Measurements from ENCODE around the gene GINS1. TPM values are rescaled to one million over a fixed set of nuclear protein-coding genes. Genes with fewer than 3 reads are reported as not detected.
A peak's percentile ranks its signal among the peaks of the same experiment; 100 is the strongest.

The GINS1 gene
- total RNA-seq, 1 experiment from 2014 or later, result 36.0 TPM

DNA sequence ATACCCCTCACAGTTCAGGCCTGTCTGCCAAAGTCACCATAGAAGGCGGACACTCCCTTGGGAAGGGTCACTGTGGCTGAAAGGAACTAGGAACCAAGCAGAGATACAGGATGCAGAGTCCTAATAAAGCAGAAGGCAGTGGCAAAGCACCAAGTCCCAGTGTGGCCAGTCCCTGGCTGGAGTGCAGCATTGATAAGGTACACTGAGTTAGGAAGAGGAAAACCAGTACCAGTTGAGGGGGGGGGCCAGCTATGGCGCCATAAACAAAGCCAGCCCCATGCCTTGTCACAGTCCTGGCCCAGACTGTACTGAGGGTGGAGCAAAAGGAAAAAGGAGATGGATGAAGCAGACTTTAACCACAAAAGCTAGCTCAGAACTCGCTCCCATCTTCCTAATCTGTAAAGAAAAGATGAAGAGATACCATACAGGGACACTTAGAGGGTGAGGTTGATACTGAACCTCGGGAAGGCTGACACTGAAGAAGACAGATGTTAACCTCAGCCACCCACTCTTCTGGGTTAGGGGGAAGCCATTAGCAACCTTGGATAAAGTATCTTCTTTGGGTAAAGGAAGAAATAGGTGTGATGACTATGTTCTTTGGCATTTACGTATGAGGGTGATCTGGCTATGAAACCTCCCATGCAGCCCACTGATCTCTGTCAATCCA, 24.6 kb upstream of the GINS1 start:
- CTCF ChIA-PET, result no interaction called here
- no TSS peak for BruUV-seq (replicated peaks)

DNA sequence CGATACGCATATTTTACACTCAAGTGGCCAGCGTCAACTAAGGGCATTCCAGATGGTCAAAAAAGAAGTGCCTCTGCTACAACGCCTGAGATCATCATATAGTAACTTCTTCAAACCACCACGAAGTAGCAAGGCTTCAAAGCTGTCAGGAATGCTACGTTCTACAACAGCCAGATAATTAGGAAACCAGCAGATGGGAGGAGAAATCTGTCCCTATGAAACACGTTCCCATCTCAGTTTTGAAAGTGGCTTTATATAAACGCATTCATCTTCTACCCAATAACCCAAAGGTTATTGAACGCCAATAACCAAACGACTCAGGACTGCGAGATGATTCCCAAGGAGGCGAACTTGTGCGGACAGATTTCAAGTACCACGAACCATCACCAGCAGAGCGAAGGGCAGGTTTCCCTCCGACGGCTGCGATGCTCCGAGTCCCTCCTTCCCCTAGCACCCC, 18.0 kb upstream of the GINS1 start:
- intact Hi-C loops (cut with micrococcal nuclease; ENCODE audit: unreplicated experiment) (loop anchor here (5.0 to 10.0 kb wide), 2 partner anchors 37 to 75 kb away; no protein-coding TSS in a partner anchor), in situ Hi-C loops (cut with HindIII; ENCODE audit: low pct_unique_long_range_greater_than_20kb, low sequenced_read_pairs) (no loop called here)
- TF ChIP-seq, protein P1, sequence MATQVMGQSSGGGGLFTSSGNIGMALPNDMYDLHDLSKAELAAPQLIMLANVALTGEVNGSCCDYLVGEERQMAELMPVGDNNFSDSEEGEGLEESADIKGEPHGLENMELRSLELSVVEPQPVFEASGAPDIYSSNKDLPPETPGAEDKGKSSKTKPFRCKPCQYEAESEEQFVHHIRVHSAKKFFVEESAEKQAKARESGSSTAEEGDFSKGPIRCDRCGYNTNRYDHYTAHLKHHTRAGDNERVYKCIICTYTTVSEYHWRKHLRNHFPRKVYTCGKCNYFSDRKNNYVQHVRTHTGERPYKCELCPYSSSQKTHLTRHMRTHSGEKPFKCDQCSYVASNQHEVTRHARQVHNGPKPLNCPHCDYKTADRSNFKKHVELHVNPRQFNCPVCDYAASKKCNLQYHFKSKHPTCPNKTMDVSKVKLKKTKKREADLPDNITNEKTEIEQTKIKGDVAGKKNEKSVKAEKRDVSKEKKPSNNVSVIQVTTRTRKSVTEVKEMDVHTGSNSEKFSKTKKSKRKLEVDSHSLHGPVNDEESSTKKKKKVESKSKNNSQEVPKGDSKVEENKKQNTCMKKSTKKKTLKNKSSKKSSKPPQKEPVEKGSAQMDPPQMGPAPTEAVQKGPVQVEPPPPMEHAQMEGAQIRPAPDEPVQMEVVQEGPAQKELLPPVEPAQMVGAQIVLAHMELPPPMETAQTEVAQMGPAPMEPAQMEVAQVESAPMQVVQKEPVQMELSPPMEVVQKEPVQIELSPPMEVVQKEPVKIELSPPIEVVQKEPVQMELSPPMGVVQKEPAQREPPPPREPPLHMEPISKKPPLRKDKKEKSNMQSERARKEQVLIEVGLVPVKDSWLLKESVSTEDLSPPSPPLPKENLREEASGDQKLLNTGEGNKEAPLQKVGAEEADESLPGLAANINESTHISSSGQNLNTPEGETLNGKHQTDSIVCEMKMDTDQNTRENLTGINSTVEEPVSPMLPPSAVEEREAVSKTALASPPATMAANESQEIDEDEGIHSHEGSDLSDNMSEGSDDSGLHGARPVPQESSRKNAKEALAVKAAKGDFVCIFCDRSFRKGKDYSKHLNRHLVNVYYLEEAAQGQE (IDR thresholded peaks at IDR 0.05; ENCODE audit: insufficient read depth in 1 of 2, low read depth in 2 of 2, low read length in 1 of 2), result no peak
- ATAC-seq, result peak; percentile 6
- no TSS peak for BruUV-seq (replicated peaks)
- peaks cover 19% of the 10 kb centered on the region for H3K4me1 ChIP-seq (ENCODE audit: control insufficient read depth, insufficient read depth, low read length)
- H3K9me3 ChIP-seq (ENCODE audit: control insufficient read depth, insufficient read depth, low read depth, low read length), result no peaks in the 10 kb centered on the region
- H3K4me3 ChIP-seq (ENCODE audit: low read depth in 2 of 2, low read length in 2 of 2), result peak overlapping the region; percentile 88 to 89
- CTCF ChIA-PET, result no interaction called here
- DNase-seq (ENCODE audit: low read depth, low spot score), result no peak
- POLR2A ChIA-PET, result no interaction called here
- no peaks in the 10 kb centered on the region for H3K27me3 ChIP-seq (ENCODE audit: control insufficient read depth, insufficient read depth, low read length)
- H3K27ac ChIP-seq (ENCODE audit: low read length), result peak overlapping the region; percentile 86
- peaks cover 2% of the 10 kb centered on the region; the same call in 1 of the 2 replicates for H3K36me3 ChIP-seq (ENCODE audit: control insufficient read depth, insufficient read depth, low read length)

More for the DNA sequence above, 24.6 kb upstream of the GINS1 start:
- in situ Hi-C loops (cut with HindIII; ENCODE audit: low pct_unique_long_range_greater_than_20kb, low sequenced_read_pairs) (no loop called here), intact Hi-C loops (cut with micrococcal nuclease; ENCODE audit: unreplicated experiment) (loop anchor here (10.0 kb wide), 1 partner anchor 68 kb away; no protein-coding TSS in a partner anchor)
- H3K4me1 ChIP-seq (ENCODE audit: control insufficient read depth, insufficient read depth, low read length), result no peaks in the 10 kb centered on the region; the same call in 1 of the 2 replicates
- no peak overlapping the region for H3K4me3 ChIP-seq (ENCODE audit: low read depth in 2 of 2, low read length in 2 of 2)
- DNase-seq (ENCODE audit: low read depth, low spot score), result no peak
- no peak overlapping the region for H3K27ac ChIP-seq (ENCODE audit: low read length)
- no peaks in the 10 kb centered on the region for H3K27me3 ChIP-seq (ENCODE audit: control insufficient read depth, insufficient read depth, low read length)
- no peak for TF ChIP-seq SIN3A (IDR thresholded peaks at IDR 0.05; ENCODE audit: borderline replicate concordance, insufficient read depth, low read depth, low read length)
- TF ChIP-seq, protein P1 (IDR thresholded peaks at IDR 0.05; ENCODE audit: insufficient read depth in 1 of 2, low read depth in 2 of 2, low read length in 1 of 2), result no peak
- TF ChIP-seq, protein P2, sequence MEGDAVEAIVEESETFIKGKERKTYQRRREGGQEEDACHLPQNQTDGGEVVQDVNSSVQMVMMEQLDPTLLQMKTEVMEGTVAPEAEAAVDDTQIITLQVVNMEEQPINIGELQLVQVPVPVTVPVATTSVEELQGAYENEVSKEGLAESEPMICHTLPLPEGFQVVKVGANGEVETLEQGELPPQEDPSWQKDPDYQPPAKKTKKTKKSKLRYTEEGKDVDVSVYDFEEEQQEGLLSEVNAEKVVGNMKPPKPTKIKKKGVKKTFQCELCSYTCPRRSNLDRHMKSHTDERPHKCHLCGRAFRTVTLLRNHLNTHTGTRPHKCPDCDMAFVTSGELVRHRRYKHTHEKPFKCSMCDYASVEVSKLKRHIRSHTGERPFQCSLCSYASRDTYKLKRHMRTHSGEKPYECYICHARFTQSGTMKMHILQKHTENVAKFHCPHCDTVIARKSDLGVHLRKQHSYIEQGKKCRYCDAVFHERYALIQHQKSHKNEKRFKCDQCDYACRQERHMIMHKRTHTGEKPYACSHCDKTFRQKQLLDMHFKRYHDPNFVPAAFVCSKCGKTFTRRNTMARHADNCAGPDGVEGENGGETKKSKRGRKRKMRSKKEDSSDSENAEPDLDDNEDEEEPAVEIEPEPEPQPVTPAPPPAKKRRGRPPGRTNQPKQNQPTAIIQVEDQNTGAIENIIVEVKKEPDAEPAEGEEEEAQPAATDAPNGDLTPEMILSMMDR (IDR thresholded peaks at IDR 0.05), result no peak
- TF ChIP-seq POLR2AphosphoS5 (IDR thresholded peaks at IDR 0.05; ENCODE audit: low read depth, low read length), result no peak
- no peak for TF ChIP-seq TCF7L2 (IDR thresholded peaks at IDR 0.05; ENCODE audit: low read depth, low read length)
- no peak for ATAC-seq
- POLR2A ChIA-PET, result no interaction called here
- H3K36me3 ChIP-seq (ENCODE audit: control insufficient read depth, insufficient read depth, low read length), result no peaks in the 10 kb centered on the region
- H3K9me3 ChIP-seq (ENCODE audit: control insufficient read depth, insufficient read depth, low read depth, low read length), result no peaks in the 10 kb centered on the region

Data from Panc1 (cell line).